ENCODE measurements around the gene DGCR2.
A peak's percentile ranks its signal among the peaks of the same experiment; 100 is the strongest.
"Not testable (repeated sequence)": the region's sequence is repeated elsewhere in the genome, so short reads cannot be mapped to it uniquely, and the experiment has no call there.

Gene DGCR2, protein sequence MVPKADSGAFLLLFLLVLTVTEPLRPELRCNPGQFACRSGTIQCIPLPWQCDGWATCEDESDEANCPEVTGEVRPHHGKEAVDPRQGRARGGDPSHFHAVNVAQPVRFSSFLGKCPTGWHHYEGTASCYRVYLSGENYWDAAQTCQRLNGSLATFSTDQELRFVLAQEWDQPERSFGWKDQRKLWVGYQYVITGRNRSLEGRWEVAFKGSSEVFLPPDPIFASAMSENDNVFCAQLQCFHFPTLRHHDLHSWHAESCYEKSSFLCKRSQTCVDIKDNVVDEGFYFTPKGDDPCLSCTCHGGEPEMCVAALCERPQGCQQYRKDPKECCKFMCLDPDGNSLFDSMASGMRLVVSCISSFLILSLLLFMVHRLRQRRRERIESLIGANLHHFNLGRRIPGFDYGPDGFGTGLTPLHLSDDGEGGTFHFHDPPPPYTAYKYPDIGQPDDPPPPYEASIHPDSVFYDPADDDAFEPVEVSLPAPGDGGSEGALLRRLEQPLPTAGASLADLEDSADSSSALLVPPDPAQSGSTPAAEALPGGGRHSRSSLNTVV

DNA sequence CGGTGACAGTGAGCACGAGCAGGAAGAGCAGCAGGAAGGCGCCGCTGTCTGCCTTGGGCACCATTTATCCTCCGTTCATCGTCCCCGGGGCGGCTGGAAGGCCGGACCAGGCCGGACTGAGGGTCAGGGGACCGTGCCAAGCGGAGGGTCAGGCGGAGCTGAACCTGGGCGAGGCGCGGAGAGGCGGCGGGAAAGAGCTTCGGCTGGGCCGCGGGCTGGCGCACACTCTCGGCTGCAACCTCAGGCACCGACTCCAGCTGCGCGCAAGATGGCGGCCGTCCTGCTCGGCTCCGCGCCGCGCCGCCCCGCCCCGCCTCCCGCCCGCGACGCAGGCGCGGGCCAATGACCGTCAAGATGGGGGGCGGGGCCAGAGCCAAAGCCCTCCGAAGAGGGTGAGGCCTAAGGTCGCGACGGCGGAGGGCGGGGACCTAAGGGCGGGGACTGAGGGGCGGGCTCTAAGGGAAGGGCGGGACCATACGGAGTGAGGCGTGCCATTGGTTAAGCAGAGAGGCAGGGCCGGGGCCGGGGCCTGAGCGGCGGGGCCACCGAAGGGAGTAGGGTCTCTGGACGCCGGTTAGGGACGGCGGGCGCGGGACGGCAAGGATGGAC, at the start of gene DGCR2:
DGCR2 (minus strand) TSS at position 270 of the 609 bp plus-strand sequence; CDS start at position 64, 206 bp downstream.
- peak; percentile 95 to 96 for DNase-seq (ENCODE audit: low read depth in 2 of 2)

DNA sequence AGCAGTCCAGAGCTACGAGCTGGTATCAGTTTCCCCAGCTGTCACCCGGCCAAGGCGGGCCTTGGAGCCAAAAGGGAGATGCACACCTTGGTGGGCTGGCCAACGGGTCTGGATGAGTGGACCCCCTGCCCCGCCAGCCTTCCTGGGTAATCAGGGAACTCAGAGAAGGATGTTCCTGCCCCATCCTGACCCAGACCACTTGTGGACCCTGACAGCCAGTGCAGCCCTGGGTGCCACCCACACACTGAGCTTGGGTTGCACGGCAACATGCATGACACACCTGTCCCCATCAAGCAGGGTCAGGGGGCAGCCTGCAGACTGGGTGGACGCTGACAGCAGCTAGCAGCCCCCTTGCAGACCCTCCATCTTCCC, 47.7 kb upstream of the DGCR2 start:
- DNase-seq (ENCODE audit: low read depth in 2 of 2): no peak

DNA sequence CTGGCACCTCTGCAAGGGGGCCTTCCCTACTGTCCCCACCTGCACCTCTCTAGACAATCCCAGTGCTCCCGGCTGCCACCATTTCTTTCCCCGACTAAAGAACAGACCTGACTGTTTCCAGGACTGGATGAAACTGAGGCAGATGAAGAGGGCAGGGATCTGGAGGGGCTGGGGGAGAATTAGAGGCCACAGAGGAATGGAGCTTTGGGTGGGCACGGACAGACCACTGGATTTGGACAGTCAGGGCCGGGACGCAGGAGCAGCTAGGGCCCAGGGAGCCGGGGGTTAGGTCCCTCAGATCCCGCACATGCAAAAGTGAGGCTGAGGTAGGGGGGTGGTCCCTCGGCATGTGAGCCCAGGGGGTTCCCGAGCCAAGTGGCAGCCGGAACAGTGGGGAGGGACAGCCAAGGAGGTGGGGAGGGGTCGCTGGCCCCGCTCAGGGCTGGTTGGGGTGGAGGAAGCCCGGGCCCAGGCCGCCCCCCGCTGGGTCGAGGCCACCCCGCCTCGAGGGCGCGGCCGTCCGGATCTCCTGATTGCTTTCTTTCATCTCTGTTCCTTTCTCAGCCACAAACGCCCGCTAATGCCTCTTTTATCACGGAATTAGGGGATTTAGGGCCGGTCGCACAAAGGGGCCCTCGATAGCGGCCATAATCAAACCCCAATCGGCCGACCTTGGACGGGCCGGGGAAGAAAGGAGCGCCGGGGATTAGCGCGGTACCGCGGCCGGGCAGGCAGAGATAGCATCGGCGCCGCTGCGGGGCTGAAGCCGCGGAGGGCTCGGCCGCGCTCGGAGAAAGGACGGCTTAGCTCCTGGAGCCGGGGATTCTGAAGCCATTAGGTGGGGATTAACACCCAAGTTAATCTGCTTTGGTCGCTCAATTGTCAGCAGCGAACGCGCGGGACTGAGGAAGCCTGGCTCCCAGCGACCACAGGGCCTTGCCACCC, 47.1 kb upstream of the DGCR2 start:
- no peak for DNase-seq (ENCODE audit: low read depth in 2 of 2)

DNA sequence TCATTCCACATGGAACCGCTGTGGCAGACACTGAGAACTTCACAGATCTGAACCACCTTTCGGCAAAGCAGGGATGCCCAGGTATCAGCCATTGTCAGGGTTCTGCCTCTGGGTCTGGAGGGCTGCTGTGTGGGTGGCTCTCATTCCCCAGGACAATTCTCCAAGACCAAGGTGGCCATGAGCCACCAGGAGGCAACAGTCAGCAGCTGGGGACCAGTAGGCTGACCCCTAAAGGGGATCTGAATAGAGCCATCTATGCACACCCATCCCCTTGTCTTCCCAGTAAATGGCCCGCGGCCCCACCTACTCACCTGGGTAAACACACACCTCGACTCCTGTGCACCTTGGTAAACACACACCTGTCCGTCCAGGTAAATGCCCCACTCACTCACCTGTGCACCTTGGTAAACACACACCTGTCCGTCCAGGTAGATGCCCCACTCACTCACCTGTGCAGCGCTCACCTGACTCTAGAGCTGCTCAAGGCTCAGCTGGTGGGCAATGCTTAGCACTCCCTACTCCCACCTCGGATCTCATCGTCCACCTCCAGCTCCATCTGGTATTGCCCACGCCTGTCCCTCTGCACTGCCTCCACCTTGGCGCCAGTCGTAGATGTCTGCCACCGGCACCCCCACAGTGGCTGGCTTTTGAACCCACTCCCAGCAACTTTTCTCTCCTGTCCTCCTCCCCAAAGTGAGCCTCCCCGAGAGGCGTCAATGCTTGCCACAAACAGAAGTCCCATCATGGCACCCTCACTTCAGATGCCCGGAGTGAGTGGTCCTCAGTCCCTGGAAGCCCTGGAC, 46.1 kb upstream of the DGCR2 start:
- DNase-seq (ENCODE audit: low read depth in 2 of 2): no peak

DNA sequence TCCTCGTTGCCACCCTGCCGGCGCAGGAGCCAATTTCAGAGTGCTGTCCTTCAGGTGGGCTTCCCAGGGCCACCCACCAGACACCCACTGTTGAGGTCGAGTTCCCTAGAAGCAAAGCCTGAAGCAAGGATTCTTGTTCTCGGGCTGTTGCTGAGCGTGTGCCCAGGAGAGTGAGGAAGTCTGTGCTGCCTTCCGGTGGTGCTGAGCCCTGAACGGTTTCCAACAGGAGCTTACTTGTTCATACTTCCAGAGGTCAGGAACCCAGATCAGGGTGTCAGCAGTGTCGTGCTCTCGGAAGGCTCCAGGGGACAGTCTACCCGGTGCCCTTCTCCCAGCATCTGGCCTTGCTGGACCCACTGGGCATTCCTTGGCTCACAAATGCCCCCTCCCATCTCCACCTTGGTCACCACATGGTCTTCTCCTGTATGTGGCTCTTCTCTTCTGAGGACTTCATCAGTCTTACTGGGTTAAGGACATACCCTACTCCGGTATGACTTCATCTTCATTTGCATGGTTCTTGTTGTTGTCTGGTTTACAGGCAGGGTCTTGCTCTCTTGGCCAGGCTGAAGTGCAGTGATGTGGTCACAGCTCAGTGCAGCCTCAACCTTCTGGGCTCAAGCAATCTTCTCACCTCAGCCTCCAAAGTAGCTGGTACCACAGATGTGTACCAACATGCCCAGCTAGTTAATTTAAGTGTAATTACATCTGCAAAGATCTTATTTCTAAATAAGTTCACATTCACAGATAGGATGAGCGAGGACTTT, 45.1 kb upstream of the DGCR2 start:
- no peak for DNase-seq (ENCODE audit: low read depth in 2 of 2)

DNA sequence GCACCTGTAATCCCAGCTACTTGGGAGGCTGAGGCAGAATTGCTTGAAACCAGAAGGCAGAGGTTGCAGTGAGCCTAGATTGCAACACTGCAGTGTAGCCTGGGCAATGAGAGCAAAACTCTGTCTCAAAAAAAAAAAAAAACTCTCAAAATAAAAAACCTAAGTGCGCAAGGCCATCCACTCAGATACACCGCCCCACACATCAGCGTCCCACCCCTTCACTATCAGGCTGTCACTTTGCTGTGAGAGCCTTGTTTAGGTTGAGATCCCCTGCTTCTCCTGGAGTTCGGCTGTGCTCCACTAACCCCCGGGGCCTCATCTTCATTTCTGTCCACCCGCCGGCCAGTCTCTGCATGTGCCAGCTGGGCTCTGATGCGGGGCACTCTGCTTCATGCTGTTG, 44.2 kb upstream of the DGCR2 start:
- no peak for DNase-seq (ENCODE audit: low read depth in 2 of 2)

DNA sequence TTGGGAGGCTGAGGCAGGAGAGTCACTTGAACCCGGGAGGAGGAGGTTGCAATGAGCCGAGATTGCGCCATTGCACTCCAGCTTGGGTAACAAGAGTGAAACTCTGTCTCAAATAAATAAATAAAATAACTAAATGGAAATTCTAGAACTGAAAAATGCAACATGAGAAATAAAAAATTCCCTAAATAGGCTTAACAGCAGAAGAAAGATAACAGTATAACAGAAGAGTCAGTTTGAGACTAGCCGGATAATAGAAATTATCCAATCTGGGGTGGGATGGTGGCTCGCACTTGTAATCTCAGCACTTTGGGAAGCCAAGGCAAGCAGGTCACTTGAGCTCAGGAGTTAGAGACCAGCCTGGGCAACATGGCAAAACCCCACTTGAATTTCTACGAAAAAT, 42.2 kb upstream of the DGCR2 start:
- DNase-seq (ENCODE audit: low read depth in 2 of 2): no peak

DNA sequence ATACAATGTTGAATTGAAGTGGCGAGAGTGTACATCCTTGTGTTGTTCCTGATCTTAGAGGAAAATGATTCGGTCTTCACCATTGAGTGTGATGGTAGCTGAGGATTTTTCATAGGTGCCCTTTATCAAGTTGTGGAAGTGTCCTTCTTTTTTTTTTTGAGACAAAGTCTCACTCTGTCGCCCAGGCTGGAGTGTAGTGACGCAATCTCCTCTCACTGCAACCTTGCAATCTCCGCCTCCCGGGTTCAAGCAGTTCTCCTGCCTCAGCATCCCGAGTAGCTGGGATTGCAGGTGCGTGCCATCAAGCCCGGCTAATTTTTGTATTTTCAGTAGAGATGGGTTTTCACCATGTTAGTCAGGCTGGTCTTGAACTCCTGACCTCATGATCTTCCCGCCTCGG, 36.4 kb upstream of the DGCR2 start:
- not testable (repeated sequence) for DNase-seq (ENCODE audit: low read depth in 2 of 2)

DNA sequence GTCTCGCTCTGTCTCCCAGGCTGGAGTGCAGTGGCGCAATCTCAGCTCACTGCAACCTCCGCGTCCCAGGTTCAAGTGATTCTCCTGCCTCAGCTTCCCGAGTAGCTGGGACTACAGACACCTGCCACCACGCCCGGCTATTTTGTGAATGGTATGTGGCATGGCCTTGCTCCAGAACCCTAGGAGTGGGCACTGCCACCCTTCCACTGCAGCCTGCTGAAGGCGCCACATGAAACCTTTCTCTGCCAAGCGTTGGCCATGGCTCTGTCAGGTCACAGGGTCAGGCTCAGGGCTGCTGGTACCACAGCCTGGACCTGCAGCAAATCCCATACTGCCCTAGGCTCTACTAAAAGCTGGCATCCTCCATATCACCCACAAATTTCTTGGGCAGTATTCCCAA, 33.9 kb upstream of the DGCR2 start:
- not testable (repeated sequence) for DNase-seq (ENCODE audit: low read depth in 2 of 2)

DNA sequence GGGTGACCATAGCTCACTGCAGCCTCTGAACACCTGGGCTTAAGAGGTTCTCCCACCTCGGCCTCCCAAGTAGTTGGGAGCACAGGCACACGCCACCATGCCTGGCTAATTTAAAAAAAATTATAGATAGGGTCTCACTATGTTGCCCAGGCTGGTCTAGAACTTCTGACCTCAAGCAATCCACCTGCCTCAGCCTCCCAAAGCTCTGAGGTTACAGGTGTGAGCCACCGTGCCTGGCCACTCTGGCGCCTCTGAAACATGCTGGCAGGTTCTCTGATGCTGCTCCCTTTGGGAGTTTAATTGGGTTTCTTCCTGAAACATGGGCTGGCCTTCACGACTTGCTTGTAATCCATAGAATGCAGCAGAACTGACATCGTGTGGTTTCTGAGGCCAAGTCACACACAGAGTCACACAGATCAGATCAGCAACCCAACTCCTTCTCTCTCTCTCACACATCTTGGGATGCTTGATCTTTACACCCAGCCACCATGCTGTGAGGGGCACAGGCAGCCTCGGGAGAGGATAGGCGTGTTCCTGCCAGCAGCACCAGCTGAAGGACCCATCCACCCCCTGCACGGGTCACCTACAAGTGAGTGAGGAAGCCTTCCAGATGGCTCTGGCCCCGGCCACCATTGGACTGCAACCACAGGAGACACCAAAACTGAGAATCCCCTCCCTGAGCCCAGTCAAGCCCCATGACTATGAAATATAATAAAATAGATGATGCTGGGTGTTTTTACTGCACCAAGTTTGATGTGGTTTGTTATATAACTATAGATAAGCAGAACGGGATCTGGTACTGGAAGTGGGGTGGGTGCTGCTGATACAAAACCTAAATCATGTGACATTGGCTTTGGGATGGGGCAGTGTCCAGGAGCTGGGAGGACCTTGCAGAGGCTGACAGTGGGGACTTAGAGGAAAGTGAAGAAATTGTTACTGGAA, 31.0 kb upstream of the DGCR2 start:
- DNase-seq (ENCODE audit: low read depth in 2 of 2): no peak

DNA sequence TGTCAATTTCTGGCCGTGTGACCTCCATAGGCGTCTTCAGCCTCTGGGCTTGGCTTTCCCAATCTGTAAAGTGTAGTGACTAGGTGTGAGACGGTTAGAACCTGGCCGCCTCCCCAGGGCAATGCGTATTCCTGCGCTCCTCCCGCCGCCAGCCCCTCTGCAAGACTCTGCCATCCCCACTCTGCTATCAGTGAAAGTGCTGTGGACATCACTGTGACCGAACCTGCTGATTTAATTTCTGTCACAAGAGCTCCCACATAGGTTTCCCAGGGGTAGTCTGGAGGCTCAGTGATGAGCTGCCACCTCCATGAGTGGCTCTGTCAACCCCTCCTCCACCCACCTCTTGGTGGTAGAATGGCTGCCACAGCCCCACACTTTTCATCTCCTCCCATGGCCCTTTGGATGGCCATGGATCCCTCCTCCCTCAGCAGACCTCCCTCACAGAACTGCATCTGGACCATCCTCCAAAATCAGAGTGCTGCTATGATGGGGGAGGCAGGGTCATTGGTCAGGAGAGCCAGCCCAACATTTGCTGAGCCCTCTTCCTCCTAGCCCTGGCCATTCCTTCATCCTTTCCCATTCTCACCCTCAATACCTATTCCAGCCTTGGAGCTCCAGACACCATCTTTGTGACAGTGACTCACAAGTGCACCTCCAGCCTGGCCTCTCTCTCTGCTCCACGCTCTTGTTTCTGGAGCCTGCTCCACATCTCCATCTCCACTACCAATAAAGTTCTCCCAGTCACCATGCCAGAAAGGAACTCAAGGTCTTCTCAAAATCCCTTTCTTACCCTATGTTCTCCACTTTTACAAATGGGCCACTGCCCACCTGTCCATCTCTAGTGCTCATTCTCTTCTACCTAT, 29.3 kb upstream of the DGCR2 start:
- no peak for DNase-seq (ENCODE audit: low read depth in 2 of 2)

DNA sequence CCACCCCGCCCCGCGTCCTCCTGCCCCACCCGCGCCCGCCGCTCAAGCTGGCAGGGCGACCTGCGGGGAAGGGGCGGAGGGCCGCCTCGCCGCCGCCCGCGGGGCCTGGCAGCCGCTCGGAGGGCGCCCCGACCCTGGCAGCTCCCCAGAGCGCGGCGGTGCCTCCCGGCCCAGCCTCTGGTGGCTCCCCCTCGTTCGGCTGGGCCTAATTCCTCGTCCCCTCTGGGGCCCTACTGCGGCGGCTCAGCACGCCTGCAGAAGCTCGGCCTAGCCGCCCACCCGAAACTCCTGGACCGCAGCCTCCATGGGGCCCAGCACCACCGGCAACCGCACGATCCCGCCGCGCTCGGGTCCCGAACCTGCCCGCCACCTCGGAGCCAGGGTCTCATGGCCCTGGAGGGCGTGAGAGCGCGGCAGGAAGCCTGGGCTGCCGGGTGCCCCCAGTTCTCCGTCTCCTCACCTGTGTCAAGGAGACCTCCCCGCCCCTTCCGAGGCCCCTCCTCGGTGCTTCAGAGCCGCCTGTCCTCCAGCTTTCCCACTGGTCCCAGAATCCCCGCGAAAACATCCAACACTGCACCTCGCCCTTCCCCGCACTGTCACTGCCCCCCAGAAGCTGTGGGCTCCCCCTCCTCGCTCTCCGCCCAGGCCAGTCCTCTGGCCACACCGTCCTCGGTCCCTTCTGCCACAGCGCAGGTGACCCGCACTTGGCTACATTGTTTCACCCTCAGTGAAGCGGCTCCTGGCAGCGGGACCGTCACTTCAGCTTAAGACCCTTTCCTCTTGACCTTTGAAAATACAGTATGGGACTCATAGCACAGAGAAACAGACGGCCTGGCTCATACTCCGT, 28.5 kb upstream of the DGCR2 start:
- DNase-seq (ENCODE audit: low read depth in 2 of 2): no peak

DNA sequence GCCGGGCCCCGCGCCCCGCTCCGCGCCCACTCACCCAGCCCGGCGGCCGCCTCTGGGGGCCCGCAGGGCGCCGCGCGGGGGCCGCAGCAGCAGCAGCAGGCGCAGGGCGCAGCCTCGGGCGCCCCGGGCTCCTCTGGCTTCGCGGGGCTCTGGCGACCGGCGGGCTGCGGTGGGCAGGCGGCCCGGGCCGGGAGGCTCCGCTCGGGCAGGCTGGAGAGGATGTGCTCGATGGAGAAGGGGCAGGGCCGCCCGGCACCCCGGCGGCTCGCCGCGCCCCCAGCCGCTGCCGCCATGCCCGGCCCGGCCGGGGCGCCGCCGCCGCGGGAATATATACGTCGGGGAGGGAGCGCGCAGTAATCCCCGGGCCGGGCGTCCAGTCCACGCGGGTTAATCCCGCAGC, 27.8 kb upstream of the DGCR2 start, which contains the start of gene GSC2:
GSC2 (minus strand) TSS at position 302 of the 400 bp plus-strand sequence; CDS start at position 293, 9 bp downstream.
- DNase-seq (ENCODE audit: low read depth in 2 of 2): no peak

DNA sequence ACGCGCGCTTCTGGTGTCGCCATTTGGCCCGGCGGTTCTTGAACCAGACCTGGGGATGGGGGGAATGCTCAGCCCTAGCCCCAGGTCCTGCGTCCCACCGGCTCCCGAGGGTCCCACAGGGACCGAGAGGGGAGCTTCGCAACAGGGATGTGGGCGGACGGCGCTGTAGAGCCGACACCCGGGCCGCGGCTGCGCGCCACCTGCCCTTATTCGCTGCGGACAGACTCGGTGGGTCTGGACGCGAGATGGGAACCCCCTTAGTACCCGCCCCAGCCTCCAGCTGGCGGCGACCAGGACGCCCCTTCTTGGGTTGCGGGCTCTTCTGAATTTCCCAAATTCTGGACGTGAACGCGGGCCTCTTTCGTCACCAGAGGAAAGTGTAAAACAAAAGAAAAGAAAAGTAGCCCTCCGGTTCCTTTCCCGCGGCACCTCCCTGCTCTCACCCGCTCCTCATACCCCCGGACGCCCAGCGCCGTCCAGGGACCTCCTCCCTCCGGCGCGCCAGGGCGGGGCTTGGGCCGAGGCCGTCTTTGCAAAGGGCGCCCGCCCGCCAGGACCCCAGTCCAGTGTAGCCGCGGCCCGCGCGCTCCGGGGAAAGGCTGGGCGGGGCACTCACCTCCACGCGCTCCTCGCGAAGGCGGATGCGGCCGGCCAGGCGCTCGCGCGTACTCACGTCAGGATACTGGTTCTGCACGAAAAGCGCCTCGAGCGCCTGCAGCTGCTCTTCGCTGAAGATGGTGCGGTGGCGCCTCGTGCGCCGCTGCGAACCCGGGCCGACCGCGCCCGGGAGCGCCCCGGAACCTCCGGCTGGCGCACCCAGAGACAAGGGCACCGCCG, 27.1 kb upstream of the DGCR2 start:
- no peak for DNase-seq (ENCODE audit: low read depth in 2 of 2)

DNA sequence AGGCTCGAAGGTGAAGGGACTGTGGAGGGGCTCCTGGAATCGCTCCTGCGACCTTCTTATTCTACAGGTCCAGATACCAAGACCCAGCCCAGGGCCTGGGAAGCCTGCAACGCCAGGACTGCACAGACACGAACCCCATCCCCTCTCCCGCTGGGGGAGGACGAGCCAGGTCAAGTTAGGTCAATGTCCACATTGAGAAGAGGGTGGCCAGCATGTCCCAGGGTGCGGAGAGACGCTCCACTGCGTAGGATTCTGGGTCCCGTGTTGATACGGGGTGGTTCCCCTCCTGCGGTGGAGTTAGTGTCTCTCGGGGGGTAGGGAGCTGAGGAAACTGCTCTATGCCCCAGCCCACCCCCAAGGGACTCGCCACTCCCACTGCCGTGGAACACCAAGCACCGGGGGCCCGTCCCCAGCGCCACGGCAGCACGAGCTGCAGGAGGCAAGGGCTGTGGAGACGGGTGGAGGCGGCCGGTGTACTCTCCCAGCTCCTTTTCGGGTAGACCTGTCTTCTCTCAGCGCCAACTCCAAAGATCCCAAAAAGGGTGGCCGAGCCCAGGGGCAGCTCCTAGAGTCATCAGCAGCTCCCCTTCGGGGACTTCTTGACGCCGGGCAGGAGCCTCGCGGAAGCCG, 26.3 kb upstream of the DGCR2 start:
- DNase-seq (ENCODE audit: low read depth in 2 of 2): no peak

Data from activated CD4-positive, alpha-beta T cell treated with anti-CD3 and anti-CD28 coated beads for 24 hours (primary cell).